ENCODE results near the gene DCHS1.

Gene DCHS1

DNA sequence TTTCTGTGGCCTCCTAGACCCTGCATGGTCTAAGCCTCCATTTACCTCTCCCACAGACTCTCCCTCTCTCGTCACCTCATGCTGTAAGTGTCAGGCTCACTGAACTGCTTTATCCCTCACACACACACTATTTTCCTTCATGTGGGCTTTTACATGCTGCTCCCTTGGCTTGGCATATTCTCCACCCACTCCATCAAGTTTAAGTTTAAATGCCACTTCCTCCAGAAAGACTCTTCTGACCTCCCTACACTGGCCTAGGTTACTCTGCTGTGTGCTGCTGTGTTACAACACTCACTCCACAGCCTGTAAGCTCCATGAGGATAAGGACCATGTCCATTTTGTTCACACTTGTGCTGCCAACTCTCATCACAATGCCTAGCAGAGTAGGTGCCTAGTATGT lies 2.5 kb downstream of the DCHS1 start:
- DNase-seq (ENCODE audit: insufficient read length) = no peak
- TF ChIP-seq POLR2AphosphoS5 (IDR thresholded peaks at IDR 0.05; ENCODE audit: low read depth, low read length) (no peak), POLR2A (IDR thresholded peaks at IDR 0.05; ENCODE audit: low read depth, low read length) (no peak), TAF1 (IDR thresholded peaks at IDR 0.05; ENCODE audit: borderline replicate concordance, low read depth, low read length) (no peak)
- no peak for FAIRE-seq

DNA sequence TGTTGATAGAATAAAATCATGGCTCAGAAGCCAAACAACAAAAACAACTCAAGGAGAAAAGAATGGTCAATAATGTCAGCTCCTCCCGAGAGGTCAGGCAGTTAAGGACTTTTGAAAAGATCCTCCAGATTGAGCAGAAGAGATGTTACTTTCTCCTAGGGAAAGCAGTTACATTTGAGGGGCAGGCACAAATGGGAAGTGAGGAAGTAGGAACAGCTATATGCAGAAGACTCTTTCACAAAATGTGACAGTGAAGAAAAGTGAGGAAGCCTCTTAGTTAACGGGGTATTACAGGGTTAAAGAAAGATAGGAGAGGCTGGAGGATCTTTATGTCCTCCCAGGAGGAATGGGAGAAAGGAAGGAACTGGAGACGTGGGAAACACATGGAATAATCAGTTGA lies 3.4 kb downstream of the DCHS1 start:
- no peak for FAIRE-seq
- TF ChIP-seq POLR2A (IDR thresholded peaks at IDR 0.05; ENCODE audit: low read depth, low read length) (no peak), TAF1 (IDR thresholded peaks at IDR 0.05; ENCODE audit: borderline replicate concordance, low read depth, low read length) (no peak), POLR2AphosphoS5 (IDR thresholded peaks at IDR 0.05; ENCODE audit: low read depth, low read length) (no peak)
- no peak for DNase-seq (ENCODE audit: insufficient read length)

DNA sequence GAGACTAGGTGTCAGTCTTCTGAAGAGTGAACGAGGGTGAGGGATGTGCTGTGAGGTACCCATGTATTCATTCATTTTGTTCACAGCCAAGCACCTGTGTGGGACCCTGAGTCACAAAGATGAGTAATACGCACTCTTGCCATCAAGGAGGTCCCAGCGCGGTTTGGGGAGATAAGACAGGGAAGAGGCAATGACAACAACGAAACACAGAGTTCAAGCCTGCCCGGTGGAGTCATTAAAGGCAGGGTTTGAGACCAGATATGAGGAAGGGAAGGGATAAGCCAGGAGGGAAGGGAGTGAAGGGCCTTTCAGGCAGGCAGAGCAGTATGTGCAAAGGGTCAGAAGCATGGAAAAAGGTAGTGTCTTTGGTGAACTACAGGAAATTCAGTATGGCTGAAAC lies 4.6 kb downstream of the DCHS1 start:
- DNase-seq (ENCODE audit: insufficient read length) = no peak
- no peak for FAIRE-seq
- TF ChIP-seq TAF1 (IDR thresholded peaks at IDR 0.05; ENCODE audit: borderline replicate concordance, low read depth, low read length) = no peak
- TF ChIP-seq POLR2AphosphoS5 (IDR thresholded peaks at IDR 0.05; ENCODE audit: low read depth, low read length) = no peak
- no peak for TF ChIP-seq POLR2A (IDR thresholded peaks at IDR 0.05; ENCODE audit: low read depth, low read length)

DNA sequence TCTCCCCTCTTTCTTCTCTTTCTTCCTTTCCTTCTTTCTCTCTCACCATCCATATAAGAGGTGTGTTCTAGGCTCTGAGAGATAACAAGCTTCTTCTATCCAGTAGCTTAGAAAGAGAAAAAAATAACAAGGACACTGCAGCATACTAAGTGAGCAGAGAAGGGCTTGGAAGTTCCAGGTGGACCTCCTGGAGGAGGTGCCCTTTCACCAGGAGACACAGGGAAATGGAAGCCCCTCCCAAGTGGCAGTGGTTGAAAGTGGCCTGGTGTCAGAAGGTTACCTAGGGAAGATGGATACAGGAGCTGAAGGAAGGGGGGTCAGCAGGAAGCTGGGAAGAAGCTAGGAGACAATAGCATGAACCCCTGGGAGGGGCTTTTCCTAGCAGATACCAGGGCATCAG lies 5.5 kb downstream of the DCHS1 start:
- no peak for DNase-seq (ENCODE audit: insufficient read length)
- TF ChIP-seq TAF1 (IDR thresholded peaks at IDR 0.05; ENCODE audit: borderline replicate concordance, low read depth, low read length) = no peak
- TF ChIP-seq POLR2A (IDR thresholded peaks at IDR 0.05; ENCODE audit: low read depth, low read length) = no peak
- no peak for FAIRE-seq

DNA sequence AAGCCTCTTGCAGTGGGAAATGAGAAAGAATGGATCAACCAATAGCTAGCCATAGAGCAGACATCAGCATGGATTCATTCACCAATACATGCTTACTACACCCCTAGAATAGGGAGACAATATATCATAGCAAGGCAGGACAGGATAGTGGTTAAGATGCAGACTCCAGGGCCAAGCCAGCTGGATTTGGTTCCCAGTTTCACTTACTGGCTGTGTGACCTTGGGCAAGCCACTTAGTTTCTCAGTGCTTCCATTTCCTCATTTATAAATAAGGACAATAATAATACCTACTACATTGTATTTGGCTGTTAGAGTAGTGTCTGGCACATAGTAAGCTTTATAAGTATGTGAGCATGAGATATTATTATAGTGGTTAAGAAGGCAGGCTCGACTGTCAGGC lies 7.1 kb downstream of the DCHS1 start:
- TF ChIP-seq TAF1 (IDR thresholded peaks at IDR 0.05; ENCODE audit: borderline replicate concordance, low read depth, low read length) (no peak), POLR2AphosphoS5 (IDR thresholded peaks at IDR 0.05; ENCODE audit: low read depth, low read length) (no peak), POLR2A (IDR thresholded peaks at IDR 0.05; ENCODE audit: low read depth, low read length) (no peak)
- DNase-seq (ENCODE audit: insufficient read length) (no peak), FAIRE-seq (no peak)

DNA sequence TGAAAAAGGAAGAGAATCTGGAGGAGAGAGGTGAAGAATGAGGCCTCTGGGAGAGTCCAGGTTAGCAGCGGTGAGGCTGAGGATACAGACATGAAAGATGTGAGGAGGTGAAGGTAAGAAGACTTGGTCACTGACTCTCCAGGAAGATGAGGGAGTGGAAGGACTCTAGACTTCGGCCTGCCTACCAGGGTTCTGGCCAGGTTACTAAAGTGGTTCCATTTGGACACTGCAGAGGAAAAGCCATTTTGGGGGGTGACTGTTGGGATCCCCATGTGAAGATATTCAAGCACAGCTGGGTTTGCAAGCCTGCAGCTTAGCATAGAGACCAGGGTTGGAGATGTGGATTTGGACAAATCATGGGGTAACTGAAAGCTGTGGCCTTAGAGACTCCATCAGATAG lies 7.8 kb downstream of the DCHS1 start:
- FAIRE-seq (no peak), DNase-seq (ENCODE audit: insufficient read length) (no peak)
- no peak for TF ChIP-seq TAF1 (IDR thresholded peaks at IDR 0.05; ENCODE audit: borderline replicate concordance, low read depth, low read length)

DNA sequence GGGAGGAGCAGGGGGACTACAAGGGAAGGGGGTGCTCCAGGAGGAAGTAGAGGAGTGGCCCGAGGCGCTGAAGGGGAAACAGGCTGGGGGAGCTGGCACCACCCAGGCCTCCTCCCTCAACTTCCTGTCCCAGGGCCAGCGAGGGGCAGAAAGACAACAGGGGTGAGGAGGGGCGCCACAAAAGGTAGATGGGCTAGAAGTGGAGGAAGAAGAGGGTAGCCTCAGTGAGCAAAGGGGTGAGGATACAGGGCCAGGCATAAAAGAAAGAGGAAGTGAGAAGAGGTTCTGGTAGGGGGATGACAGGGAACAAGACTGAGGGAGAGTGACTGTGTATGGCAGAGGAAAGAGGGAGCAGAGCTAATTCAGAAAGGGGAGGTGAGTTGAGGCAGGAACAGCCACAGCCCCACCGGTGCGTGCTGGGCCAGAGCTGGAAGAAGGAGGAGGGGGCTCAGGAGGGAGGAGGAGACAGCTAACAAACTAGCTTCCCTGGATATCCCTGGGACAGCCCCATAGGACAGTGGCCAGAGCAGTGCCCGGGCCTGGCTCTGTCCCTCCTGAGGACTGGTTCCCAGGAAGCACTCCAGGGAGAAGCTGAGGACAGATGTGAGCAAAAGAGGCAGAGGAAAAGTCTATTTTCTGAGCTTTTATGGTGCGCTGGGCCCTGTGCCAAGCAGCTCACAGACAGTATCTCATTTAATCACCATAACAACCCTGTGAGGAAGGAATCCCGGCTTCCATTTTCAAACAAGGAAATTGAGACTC lies 8.5 kb downstream of the DCHS1 start:
- DNase-seq (ENCODE audit: insufficient read length) (no peak), FAIRE-seq (peak; percentile 99)
- TF ChIP-seq POLR2AphosphoS5 (IDR thresholded peaks at IDR 0.05; ENCODE audit: low read depth, low read length) = no peak
- no peak for TF ChIP-seq POLR2A (IDR thresholded peaks at IDR 0.05; ENCODE audit: low read depth, low read length)
- TF ChIP-seq TAF1 (IDR thresholded peaks at IDR 0.05; ENCODE audit: borderline replicate concordance, low read depth, low read length) = no peak

DNA sequence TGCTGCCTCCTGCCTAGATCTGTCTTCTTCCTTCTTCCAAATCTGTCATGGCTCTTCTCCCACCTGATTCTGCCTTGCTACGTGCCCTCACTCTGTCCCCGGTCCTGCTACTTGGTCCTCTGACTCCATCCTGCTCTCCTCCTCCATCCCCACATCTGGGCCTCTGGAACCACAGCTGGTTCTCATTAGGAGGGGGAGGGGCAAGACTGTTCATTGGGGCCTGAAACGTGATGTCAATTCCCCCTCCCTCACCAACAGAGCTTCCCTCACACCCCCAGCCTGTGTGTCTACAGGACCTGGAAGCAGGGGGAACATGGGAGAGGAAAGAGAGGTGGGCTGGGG lies 9.1 kb downstream of the DCHS1 start:
- TF ChIP-seq TAF1 (IDR thresholded peaks at IDR 0.05; ENCODE audit: borderline replicate concordance, low read depth, low read length) (no peak), POLR2AphosphoS5 (IDR thresholded peaks at IDR 0.05; ENCODE audit: low read depth, low read length) (no peak), POLR2A (IDR thresholded peaks at IDR 0.05; ENCODE audit: low read depth, low read length) (no peak)
- FAIRE-seq = no peak
- DNase-seq (ENCODE audit: insufficient read length) = no peak

DNA sequence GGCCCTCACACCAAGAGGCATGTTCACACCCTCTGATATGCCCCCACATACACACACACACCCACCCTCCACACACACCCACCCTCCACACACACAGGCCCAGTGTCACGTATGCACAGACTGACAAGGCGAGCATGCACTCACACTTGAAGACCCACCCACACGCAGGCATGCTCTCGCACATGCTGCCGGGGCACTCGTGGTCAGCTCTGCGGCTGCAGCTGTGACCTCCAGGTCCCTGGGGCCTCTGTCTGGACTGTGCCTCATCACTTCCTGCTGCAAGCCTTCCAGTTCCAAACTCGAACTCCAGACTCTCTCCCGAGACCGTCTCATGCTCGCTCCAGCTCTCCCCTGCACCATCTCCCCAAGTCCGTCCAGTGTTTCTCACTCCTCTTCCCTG lies 9.5 kb downstream of the DCHS1 start:
- TF ChIP-seq POLR2AphosphoS5 (IDR thresholded peaks at IDR 0.05; ENCODE audit: low read depth, low read length) = no peak
- DNase-seq (ENCODE audit: insufficient read length) = no peak
- no peak for FAIRE-seq

DNA sequence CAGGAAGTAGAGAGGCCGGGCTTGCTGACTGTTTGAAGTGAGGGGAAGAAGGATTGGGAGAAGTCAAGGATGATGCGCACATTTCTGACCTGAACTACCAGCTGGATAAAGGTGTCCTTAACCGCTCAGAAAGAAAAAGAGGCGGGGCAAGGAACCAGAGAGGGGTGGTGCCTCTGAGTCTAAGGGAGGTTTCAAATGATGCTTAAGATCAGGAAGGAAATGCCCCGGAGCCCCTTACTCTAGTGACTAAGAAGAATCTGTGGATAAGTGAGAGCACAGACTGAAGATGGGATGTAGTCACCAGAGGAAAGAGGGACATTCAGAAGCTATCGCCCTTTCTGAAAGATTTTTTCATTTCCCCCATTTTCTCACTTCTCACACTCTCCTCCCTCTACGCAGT lies 12.7 kb downstream of the DCHS1 start:
- no peak for TF ChIP-seq TAF1 (IDR thresholded peaks at IDR 0.05; ENCODE audit: borderline replicate concordance, low read depth, low read length)
- no peak for TF ChIP-seq POLR2A (IDR thresholded peaks at IDR 0.05; ENCODE audit: low read depth, low read length)
- TF ChIP-seq POLR2AphosphoS5 (IDR thresholded peaks at IDR 0.05; ENCODE audit: low read depth, low read length) = no peak
- FAIRE-seq = no peak

DNA sequence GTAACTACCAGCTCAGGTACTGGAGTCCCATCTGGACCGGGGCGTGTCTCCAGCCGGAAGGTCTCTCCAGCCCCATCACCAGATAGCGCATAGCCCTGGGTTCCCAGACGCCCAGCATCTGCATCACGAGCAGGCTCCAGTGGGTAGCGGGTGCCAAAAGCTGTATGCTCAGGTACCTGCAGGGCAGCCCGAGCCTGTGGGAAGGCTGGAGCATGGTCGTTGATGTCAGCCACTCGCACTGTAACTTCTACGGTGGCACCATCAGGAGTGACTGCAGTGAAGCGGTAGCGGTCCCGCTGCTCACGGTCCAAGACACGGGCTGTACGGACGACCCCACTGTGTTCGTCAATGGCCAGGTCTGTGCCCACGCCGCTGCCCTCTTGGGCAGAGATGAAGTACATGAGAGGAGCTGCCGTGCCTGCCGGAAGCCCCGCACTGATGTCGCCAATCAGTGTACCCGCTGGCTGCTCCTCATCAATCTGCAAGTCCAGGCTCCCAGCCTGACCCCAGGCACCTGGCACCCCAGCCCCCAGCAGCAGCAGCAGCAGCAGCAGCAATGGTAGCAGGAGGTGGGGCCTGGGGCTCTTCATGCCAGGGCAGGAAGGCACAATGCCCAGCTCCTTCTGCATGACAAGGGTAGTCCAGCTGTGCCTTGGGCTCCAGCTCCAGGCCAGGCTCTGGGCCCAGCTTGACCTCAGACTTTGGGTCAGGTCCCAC lies 14.5 kb downstream of the DCHS1 start:
- no peak for FAIRE-seq
- no peak for DNase-seq (ENCODE audit: insufficient read length)
- TF ChIP-seq POLR2A (IDR thresholded peaks at IDR 0.05; ENCODE audit: low read depth, low read length) (no peak), TAF1 (IDR thresholded peaks at IDR 0.05; ENCODE audit: borderline replicate concordance, low read depth, low read length) (no peak), POLR2AphosphoS5 (IDR thresholded peaks at IDR 0.05; ENCODE audit: low read depth, low read length) (no peak)

More for the DNA sequence above, 12.7 kb downstream of the DCHS1 start:
- DNase-seq (ENCODE audit: insufficient read length) = no peak
